PFSK-1 (cell line): ENCODE data around the gene MYO16.

ENCODE experiments used
- FOXP2 ChIP-seq: optimal IDR thresholded peaks from 2 replicates; pipeline ENCODE3; 2011; ENCODE audit warnings: borderline replicate concordance, control low read depth, inconsistent platforms; ENCODE audit not compliant: insufficient read depth; ENCODE audit errors: extremely low read length, extremely low read depth
- POLR2AphosphoS5 ChIP-seq: IDR thresholded peaks from 2 replicates; pipeline ENCODE4 v1.6.1; 2012; ENCODE audit warnings: low read depth, mild to moderate bottlenecking, control low read depth, low read length, moderate library complexity
- REST ChIP-seq, 2 experiments: IDR thresholded peaks; 2 replicates each; pipeline versions ENCODE4 v1.6.1 to v1.8.0; 2011 to 2012; ENCODE audit warnings: low read depth in 2 of 2, low read length in 2 of 2, control low read depth in 1 of 2, inconsistent platforms in 1 of 2, mild to moderate bottlenecking in 1 of 2, moderate library complexity in 1 of 2; ENCODE audit not compliant: insufficient read depth in 1 of 2
- SIN3A ChIP-seq: IDR thresholded peaks from 2 replicates; pipeline ENCODE4 v1.6.1; 2012; ENCODE audit warnings: mild to moderate bottlenecking, low read length, moderate library complexity, borderline replicate concordance; ENCODE audit not compliant: insufficient read depth
- TAF1 ChIP-seq: IDR thresholded peaks from 2 replicates; pipeline ENCODE4 v1.6.1; 2012; ENCODE audit warnings: low read length, control low read depth, borderline replicate concordance; ENCODE audit not compliant: insufficient read depth

The MYO16 gene

GRCh38 chr13:108618233-108618632, 11.2 kb upstream of the MYO16 start:
- TF ChIP-seq SIN3A (no peak), REST (IDR thresholded peaks at IDR 0.05; ENCODE audit: insufficient read depth in 1 of 2, low read depth in 2 of 2, low read length in 2 of 2) (no peak), POLR2AphosphoS5 (no peak), FOXP2 (no peak), TAF1 (no peak)

GRCh38 chr13:108621462-108621861, 7.9 kb upstream of the MYO16 start:
- TF ChIP-seq POLR2AphosphoS5, result no peak
- TF ChIP-seq FOXP2, result no peak
- no peak for TF ChIP-seq SIN3A
- no peak for TF ChIP-seq TAF1
- no peak for TF ChIP-seq REST (IDR thresholded peaks at IDR 0.05; ENCODE audit: insufficient read depth in 1 of 2, low read depth in 2 of 2, low read length in 2 of 2)

- TF ChIP-seq SIN3A, result no peak
- TF ChIP-seq FOXP2, result no peak
- no peak for TF ChIP-seq TAF1
- TF ChIP-seq POLR2AphosphoS5, result no peak
- TF ChIP-seq REST (IDR thresholded peaks at IDR 0.05; ENCODE audit: insufficient read depth in 1 of 2, low read depth in 2 of 2, low read length in 2 of 2), result no peak
These were observed 5.3 kb upstream of the MYO16 start for GRCh38 chr13:108624108-108624507.

GRCh38 chr13:108624979-108625378, 4.4 kb upstream of the MYO16 start:
- TF ChIP-seq SIN3A (no peak), POLR2AphosphoS5 (no peak)

GRCh38 chr13:108629988-108630387, 577 bp downstream of the MYO16 start:
- TF ChIP-seq SIN3A (no peak), TAF1 (no peak), POLR2AphosphoS5 (no peak), FOXP2 (no peak), REST (IDR thresholded peaks at IDR 0.05; ENCODE audit: insufficient read depth in 1 of 2, low read depth in 2 of 2, low read length in 2 of 2) (no peak)
